Smooth muscle cell of bladder (primary cell): ENCODE results near the gene ADCY4. TPM values are rescaled to one million over a fixed set of nuclear protein-coding genes. Genes with fewer than 3 reads are reported as not detected.

Experiments
- total RNA-seq: library from RNA; depleted of rRNA; stranded (reverse); fragments of >200 nt; gene quantifications from 2 replicates; pipeline ENCODE4 v1.2.3, GENCODE V29; 2014

Gene ADCY4
- 3.4 and 5.3 TPM in 2 replicates for total RNA-seq

DNA sequence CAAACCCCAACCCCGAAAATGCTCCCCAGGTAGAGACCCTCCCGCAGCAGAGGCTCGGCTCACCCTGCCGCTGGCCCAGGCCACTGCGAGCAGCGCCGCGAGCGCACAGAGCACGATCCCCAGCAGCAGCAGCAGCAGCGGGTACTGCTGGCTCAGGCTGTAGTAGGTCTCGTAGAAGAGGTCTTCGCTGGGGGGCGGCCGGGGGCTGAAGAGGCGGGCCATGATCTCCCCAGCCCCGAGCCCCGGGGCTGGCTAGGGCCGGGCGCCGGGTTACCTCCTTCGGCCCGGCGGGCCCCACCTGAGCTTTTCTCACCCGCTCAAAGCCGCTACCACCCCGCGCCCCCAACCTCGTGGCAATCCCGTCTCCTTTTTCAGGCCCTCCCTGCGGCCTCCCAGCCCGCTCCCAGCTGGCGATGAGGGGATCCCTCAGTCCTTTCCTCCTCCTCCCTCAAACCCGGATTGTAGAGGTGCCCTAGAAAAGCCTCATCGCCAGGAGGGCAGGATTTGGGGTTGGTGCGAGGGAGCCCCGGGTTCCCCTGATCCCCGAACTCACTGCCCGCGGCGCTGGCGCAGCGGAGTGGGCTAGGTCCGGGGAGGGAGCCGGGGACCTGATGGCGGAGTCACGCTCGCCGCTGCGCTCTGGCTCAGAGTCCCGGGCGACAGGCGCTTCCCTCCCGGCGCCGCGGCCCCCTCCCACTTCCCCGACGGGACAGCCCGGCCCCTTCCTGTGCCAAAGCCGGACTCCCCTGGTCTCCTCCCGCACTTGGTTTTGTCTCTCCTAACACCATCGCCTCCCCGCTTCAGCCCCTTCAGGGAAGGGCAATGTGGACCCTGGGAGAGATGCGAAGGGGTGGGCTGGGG is at the start of gene ADCY4:
ADCY4 (minus strand) TSS at position 641 of the 861 bp plus-strand sequence; CDS start at position 222, 419 bp downstream.

DNA sequence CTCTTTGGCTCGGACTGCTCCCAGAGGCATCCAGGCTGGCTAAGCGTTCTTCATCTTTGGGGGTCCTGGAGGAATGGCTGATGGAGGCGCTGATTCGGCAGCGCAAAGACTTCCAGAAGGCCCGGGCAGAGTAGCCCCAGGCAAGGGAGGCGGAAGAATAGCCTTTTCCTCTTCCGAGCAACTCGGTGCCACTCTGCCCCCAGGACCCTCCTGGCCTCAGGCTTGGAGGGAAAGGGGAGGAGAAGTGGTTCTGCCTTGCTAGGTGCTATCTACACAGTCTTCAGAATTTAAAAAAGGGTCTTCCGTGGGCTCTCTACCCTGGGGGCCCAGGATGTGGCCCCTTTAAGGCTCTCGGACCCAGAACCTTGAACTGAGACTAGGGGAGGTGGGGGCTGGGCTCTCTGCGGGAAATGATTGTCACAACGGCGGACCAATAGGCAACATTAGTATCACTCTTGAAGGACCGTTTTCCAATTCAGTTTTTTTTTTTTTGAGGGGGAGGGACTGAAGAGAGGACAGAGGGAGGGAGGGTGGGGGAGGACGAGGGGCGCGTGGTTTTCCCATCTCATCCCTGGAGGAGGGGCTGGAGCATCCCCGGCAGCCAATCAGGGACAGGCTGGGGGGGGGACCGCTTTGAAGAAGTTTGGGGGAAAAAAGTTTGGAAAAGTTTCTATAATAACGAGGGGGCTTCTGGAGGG is 32.8 kb upstream of the ADCY4 start, which contains the start of gene NFATC4:
NFATC4 (plus strand) TSS at position 671 of the 698 bp plus-strand sequence. CDS start 157 bp downstream, outside the sequence.

GRCh38 chr14:24339284-24340151 is 4.6 kb upstream of the ADCY4 start, which contains the start of gene RIPK3:
Gene RIPK3 (minus strand): TSS chr14:24339991. CDS start chr14:24339826, 165 bp downstream.

DNA sequence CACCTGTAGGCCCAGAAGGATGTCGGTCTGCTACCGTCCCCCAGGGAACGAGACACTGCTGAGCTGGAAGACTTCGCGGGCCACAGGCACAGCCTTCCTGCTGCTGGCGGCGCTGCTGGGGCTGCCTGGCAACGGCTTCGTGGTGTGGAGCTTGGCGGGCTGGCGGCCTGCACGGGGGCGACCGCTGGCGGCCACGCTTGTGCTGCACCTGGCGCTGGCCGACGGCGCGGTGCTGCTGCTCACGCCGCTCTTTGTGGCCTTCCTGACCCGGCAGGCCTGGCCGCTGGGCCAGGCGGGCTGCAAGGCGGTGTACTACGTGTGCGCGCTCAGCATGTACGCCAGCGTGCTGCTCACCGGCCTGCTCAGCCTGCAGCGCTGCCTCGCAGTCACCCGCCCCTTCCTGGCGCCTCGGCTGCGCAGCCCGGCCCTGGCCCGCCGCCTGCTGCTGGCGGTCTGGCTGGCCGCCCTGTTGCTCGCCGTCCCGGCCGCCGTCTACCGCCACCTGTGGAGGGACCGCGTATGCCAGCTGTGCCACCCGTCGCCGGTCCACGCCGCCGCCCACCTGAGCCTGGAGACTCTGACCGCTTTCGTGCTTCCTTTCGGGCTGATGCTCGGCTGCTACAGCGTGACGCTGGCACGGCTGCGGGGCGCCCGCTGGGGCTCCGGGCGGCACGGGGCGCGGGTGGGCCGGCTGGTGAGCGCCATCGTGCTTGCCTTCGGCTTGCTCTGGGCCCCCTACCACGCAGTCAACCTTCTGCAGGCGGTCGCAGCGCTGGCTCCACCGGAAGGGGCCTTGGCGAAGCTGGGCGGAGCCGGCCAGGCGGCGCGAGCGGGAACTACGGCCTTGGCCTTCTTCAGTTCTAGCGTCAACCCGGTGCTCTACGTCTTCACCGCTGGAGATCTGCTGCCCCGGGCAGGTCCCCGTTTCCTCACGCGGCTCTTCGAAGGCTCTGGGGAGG is 23.9 kb downstream of the ADCY4 start, which contains the start of gene LTB4R:
LTB4R (plus strand) TSS at position 857 of the 959 bp plus-strand sequence. CDS start 4,150 bp downstream, outside the sequence.

DNA sequence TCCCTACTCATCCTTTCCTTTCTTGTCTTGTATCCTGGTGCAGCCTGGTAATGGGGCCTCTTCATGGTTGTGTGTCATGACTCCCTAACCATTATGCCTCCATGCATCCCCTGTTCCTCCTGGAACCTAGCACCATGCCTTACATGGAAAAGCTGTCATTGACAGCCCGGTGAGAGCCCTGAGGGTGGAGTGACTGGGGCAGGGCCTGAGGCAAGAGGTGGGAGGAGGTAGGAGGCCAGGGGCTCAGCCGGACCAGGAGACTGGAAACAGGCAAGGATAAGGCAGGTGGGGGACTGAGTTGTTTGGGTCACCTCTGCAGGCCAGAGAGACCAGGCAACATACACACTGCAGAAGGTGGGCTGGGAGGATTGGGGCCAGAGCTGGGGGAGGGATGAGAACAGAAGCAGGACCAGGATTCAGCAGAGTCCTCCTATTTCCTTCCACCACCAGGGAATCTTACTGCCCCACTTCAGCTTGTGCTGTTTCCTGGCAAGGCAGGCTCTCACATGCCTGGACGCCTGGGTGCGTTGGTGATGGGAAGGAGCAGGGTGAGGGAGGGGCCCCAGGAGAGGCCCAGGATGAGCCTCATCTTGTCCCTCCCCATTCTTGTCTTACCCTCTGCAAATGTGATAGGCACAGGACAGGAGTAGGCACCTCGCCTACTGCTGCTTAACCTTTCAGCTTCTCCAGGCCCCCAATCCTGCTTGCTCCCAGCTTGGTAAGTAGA is 25.2 kb downstream of the ADCY4 start, which contains the start of gene LTB4R2:
LTB4R2 (plus strand) TSS at position 603 of the 727 bp plus-strand sequence. CDS start 525 bp downstream, outside the sequence.

DNA sequence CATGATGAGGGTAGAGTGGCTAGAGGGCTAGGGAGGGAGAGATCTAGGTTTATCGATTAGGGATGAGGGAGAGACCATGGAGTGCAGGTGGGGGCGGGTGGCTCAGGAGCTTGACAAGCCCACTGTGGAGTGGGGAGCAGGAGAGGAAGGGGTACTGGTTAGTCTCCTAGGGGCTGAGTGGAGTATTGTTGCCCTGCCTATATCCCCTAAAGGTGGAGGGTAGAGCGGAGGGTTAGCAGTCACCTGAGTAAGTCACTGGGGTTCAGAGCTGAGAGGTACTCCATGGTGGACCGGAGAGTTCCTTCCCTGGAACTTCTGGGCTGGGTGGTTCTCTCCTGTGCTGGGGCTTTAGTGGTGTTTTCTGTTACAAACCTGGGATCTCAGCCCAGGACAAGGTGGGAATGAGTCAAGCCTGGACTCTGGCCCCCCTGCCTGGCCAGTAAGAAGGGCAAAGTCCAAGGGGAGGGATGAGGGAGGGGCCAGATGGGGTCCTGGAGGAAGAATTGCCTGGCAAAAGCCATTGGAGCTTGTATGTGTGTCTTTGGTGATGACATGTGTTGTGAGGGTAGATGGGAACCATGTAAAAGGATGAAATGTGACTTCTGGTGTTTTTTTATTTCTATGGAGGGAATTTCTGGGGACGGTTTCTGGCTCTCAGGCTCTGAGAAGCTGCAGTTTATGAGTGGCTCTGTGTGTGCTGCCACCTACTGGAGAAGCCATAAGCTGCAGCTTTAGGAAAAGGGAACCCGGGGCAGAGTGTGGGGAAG is 27.1 kb downstream of the ADCY4 start, which contains the start of gene CIDEB:
CIDEB (minus strand) TSS at position 403 of the 767 bp plus-strand sequence; CDS start at position 284, 119 bp downstream.

DNA sequence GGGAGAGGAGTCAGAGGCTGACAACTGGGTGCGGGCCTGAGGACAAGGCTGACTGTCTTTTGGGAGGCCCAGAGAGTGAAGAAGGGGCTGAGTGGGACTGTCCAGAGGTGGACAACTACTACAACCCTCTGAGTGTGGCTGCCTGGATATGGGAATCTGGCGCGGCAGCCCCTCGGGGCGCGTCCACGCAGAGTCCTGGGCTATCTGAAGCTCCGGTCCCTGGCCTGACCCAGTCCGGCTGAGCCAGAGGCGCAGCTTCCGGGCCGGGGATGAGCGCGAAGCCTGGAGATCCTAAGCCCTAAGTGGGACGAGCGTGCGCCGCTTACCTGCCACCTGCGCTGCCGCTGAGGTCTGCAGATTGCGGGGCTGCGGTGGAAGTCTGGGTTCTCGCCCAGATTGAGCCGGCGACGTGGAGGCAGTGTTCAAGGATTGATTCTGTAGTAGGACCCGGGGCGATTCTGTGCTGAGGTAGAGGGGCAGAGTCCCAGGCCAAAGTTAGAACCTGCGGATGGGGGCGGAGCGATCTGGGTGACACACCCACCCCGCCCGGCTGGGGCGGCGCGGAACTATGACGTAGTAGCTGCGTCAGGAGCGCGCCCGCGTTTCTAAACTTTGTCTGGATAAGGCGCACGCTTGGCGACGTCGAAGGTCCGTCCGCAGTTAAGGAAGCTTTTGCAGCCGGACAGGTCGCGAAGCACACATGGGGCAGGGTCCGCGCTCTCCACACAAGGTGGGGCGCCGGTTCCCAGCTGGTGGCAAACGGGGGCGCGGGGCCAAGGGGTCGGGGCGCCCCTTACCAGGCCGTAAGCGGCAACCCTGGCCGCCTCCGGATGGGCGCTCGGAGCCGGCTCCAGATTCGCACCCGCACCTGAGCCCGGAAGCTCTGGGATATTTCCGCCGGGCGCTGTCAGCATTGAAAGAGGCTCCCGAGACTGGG is 35.3 kb downstream of the ADCY4 start, which contains the start of the genes DHRS1 and NOP9:
DHRS1 (minus strand) TSS at position 526 of the 937 bp plus-strand sequence. CDS start 674 bp downstream, outside the sequence.
NOP9 (plus strand) TSS at position 596 of the 937 bp plus-strand sequence; CDS start at position 701, 105 bp downstream.

DNA sequence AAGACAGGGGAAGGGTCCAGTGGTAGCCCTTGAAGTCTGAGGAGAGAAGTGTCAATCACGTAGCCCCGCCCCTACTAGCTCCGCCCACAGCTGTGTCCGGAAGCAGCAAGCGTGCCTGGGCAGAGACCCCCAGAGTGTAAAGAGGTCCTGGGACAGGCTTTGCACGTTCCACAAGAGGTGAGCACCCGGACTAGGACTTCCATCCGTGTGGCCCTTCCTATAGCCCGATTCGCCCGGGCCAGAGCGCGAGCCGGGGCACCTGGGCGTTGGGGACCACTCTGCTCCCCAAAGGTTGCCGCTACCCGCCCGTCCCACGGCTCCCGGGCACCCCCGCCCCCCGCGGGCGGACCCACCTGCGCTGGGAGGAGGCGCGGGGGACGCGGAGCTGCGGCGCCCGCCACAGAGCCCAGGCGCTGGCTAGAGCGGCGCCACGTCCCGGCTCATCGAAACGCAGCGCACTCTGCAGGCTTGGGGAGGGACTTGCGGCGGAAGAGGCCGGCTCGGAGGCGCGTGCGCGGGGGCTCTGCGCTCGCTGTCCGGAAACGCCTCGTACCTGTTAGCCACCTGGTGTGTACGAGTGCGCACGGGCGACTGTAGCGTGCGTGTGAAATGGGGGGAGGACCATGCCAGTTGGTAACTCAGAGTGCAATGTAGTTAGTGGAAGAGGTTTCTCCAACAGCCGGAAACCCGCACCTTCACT is 63.6 kb downstream of the ADCY4 start, which contains the start of gene RABGGTA:
RABGGTA (minus strand) TSS at position 464 of the 700 bp plus-strand sequence. CDS start 482 bp downstream, outside the sequence.

Other genes with a start within 250 kb of the ADCY4 start
- gene PCK2, start 240.8 kb downstream of the ADCY4 start, total RNA-seq = 20.1 and 38.3 TPM in 2 replicates
- gene DCAF11, start 220.3 kb downstream of the ADCY4 start, total RNA-seq = 50.9 and 53.0 TPM in 2 replicates
- 0.28 and 0.46 TPM in 2 replicates for gene NRL, start 220.1 kb downstream of the ADCY4 start, total RNA-seq
- gene FITM1, start 204.4 kb downstream of the ADCY4 start, total RNA-seq = under 0.01 TPM in 1 of 2 replicates, not detected in the other
- 104 and 134 TPM in 2 replicates for gene PSME1, start 198.9 kb downstream of the ADCY4 start, total RNA-seq
- 17.4 and 17.8 TPM in 2 replicates for gene EMC9, start 193.5 kb downstream of the ADCY4 start, total RNA-seq
- 83.8 and 104 TPM in 2 replicates for gene PSME2, start 188.5 kb downstream of the ADCY4 start, total RNA-seq
- gene RNF31, start 187.6 kb downstream of the ADCY4 start, total RNA-seq = 25.0 and 32.0 TPM in 2 replicates
- gene IRF9, start 173.8 kb downstream of the ADCY4 start, total RNA-seq = 65.7 and 69.2 TPM in 2 replicates
- gene REC8, start 163.0 kb downstream of the ADCY4 start, total RNA-seq = 0.85 and 1.2 TPM in 2 replicates
- gene IPO4, start 146.3 kb downstream of the ADCY4 start, total RNA-seq = 27.4 and 27.8 TPM in 2 replicates
- 50.9 and 58.4 TPM in 2 replicates for gene TM9SF1, start 139.6 kb downstream of the ADCY4 start, total RNA-seq
- 0.14 and 0.28 TPM in 2 replicates for gene TSSK4, start 129.4 kb downstream of the ADCY4 start, total RNA-seq
- 19.7 and 20.3 TPM in 2 replicates for gene CHMP4A, start 121.6 kb downstream of the ADCY4 start, total RNA-seq
- 16.2 and 17.7 TPM in 2 replicates for gene MDP1, start 119.0 kb downstream of the ADCY4 start, total RNA-seq
- gene NEDD8, start 102.7 kb downstream of the ADCY4 start, total RNA-seq = 226 and 239 TPM in 2 replicates
- 123 and 126 TPM in 2 replicates for gene GMPR2, start 102.1 kb downstream of the ADCY4 start, total RNA-seq
- 37.0 and 42.7 TPM in 2 replicates for gene TINF2, start 92.4 kb downstream of the ADCY4 start, total RNA-seq
- gene TGM1, start 71.9 kb downstream of the ADCY4 start, total RNA-seq = 0.71 and 1.6 TPM in 2 replicates
- 16.6 and 20.1 TPM in 2 replicates for gene RABGGTA, start 63.5 kb downstream of the ADCY4 start, total RNA-seq
- gene DHRS1, start 35.3 kb downstream of the ADCY4 start, total RNA-seq = 7.2 and 10.5 TPM in 2 replicates
- 14.2 and 17.1 TPM in 2 replicates for gene NOP9, start 35.2 kb downstream of the ADCY4 start, total RNA-seq
- 1.00 and 1.8 TPM in 2 replicates for gene CIDEB, start 27.1 kb downstream of the ADCY4 start, total RNA-seq
- 1.6 and 2.7 TPM in 2 replicates for gene LTB4R2, start 24.9 kb downstream of the ADCY4 start, total RNA-seq
- gene LTB4R, start 23.6 kb downstream of the ADCY4 start, total RNA-seq = 0.71 and 1.9 TPM in 2 replicates
- 2.5 and 2.8 TPM in 2 replicates for gene RIPK3, start 4.9 kb upstream of the ADCY4 start, total RNA-seq
- 48.2 and 66.7 TPM in 2 replicates for gene NFATC4, start 33.1 kb upstream of the ADCY4 start, total RNA-seq
- 6.4 and 10.2 TPM in 2 replicates for gene NYNRIN, start 63.9 kb upstream of the ADCY4 start, total RNA-seq
- 3.3 and 3.4 TPM in 2 replicates for gene CBLN3, start 94.6 kb upstream of the ADCY4 start, total RNA-seq
- 42.5 and 60.6 TPM in 2 replicates for gene KHNYN, start 94.9 kb upstream of the ADCY4 start, total RNA-seq
- gene SDR39U1, start 107.7 kb upstream of the ADCY4 start, total RNA-seq = 9.4 and 10.3 TPM in 2 replicates
- gene CMA1, start 173.2 kb upstream of the ADCY4 start, total RNA-seq = not detected in 2 replicates
- not detected in 2 replicates for gene CTSG, start 241.2 kb upstream of the ADCY4 start, total RNA-seq